HepG2 (cell line): ENCODE measurements around the gene EHD4. TPM values are rescaled to one million over a fixed set of nuclear protein-coding genes. Genes with fewer than 3 reads are reported as not detected.

Experiments
- ATAC-seq: fragments of 200-7000 bp; cut with Tn5 transposase; 3 replicates; pipeline ENCODE4 v1.9.1; 2020; ENCODE audit warnings: mild to moderate bottlenecking, moderate library complexity
- BruUV-seq: library from RNA; stranded (reverse); fragments of 400-500 nt; replicated peaks from 2 replicates; lab custom pipeline; 2021; lab: Mats Ljungman, UMichigan
- CTCF ChIA-PET: fragments of 300-600 bp; formaldehyde crosslinking; extraction: SDS; loops from one replicate; lab custom pipeline; 2021; ENCODE audit warnings: low total read pairs, inconsistent platforms, low intra/inter-chr PET ratio; lab: Yijun Ruan, JAX
- POLR2A ChIA-PET: fragments of 350-600 bp; sonication (Branson Sonifier 250); formaldehyde crosslinking; loops from one replicate; lab custom pipeline; 2020; ENCODE audit warnings: antibody characterized with exemption, inconsistent platforms; lab: Yijun Ruan, JAX
- DNase-seq: peaks from one replicate; pipeline ENCODE4 v3.0.0-alpha.2; 2015; ENCODE audit warnings: low spot score
- FAIRE-seq: peaks from 3 replicates; lab custom pipeline; 2011; peaks lifted over from hg19 to GRCh38; lab: Jason Lieb, UNC
- H2AFZ ChIP-seq: one replicate; pipeline ENCODE4 v1.6.1; 2011; ENCODE audit warnings: low read length, inconsistent platforms
- H3K27ac ChIP-seq: fragments of 300-600 bp; 3 replicates; pipeline ENCODE4 v1.8.0; 2011; ENCODE audit warnings: mixed run types, mild to moderate bottlenecking, mixed read lengths, low read length, inconsistent platforms; ENCODE audit not compliant: insufficient read depth; ENCODE audit errors: extremely low read length
- H3K27me3 ChIP-seq, 2 experiments: fragments of 200-600 bp in 1 of 2; 2 replicates in 1 of 2; 3 replicates in 1 of 2; pipeline versions ENCODE4 v1.6.0 to v1.8.0; 2011; ENCODE audit warnings: low read length in 2 of 2, mild to moderate bottlenecking in 2 of 2, moderate library complexity in 2 of 2, inconsistent platforms in 1 of 2; ENCODE audit not compliant: insufficient read depth in 2 of 2, control insufficient read depth in 1 of 2
- H3K36me3 ChIP-seq, 2 experiments: fragments of 200-600 bp in 1 of 2; replicated peaks in 1 of 2; 2 replicates in 1 of 2; 3 replicates in 1 of 2; pipeline versions ENCODE4 v1.5.1 to v1.8.0; 2011; ENCODE audit warnings: low read length in 2 of 2, inconsistent platforms in 1 of 2; ENCODE audit not compliant: insufficient read depth in 2 of 2, control insufficient read depth in 1 of 2
- H3K4me1 ChIP-seq: 2 replicates; pipeline ENCODE4 v1.5.1; 2012; ENCODE audit warnings: low read length, inconsistent platforms; ENCODE audit not compliant: insufficient read depth
- H3K4me2 ChIP-seq: 2 replicates; pipeline ENCODE4 v1.6.0; 2011; ENCODE audit warnings: low read depth, low read length, inconsistent platforms
- H3K4me3 ChIP-seq, 3 experiments: fragments of 200-600 bp in 1 of 3; sonication (generic), shearing (Covaris generic) in 1 of 3; replicated peaks in 1 of 3; 2 replicates each; pipeline ENCODE4 v1.5.1; 2011 to 2016; ENCODE audit warnings: low read length in 3 of 3, inconsistent platforms in 2 of 3, low read depth in 2 of 3, mild to moderate bottlenecking in 2 of 3, control low read depth in 1 of 3, mixed read lengths in 1 of 3; ENCODE audit not compliant: insufficient read depth in 1 of 3
- H3K79me2 ChIP-seq: one replicate; pipeline ENCODE4 v1.6.1; 2011; ENCODE audit warnings: low read length, inconsistent platforms; ENCODE audit not compliant: insufficient read depth
- H3K9ac ChIP-seq: 2 replicates; pipeline ENCODE4 v1.6.0; 2011; ENCODE audit warnings: mild to moderate bottlenecking, low read depth, low read length, inconsistent platforms; ENCODE audit not compliant: insufficient read depth
- H3K9me3 ChIP-seq: 2 replicates; pipeline ENCODE4 v1.5.1; 2012; ENCODE audit warnings: mild to moderate bottlenecking, low read length
- H4K20me1 ChIP-seq: 2 replicates; pipeline ENCODE4 v1.6.0; 2011; ENCODE audit warnings: inconsistent platforms, mild to moderate bottlenecking, low read length, moderate library complexity; ENCODE audit not compliant: insufficient read depth
- CEBPB ChIP-seq: IDR thresholded peaks from 2 replicates; pipeline ENCODE4 v1.6.1; 2011; ENCODE audit warnings: low read depth, low read length, improper control_type of control experiment, borderline replicate concordance
- KLF11 ChIP-seq: IDR thresholded peaks from 2 replicates; pipeline ENCODE4 v1.6.1; 2016; ENCODE audit warnings: missing compliant biosample characterization
- KLF12 ChIP-seq: sonication (generic); formaldehyde crosslinking; IDR thresholded peaks from 2 replicates; pipeline ENCODE4 v1.4.0; 2020; ENCODE audit warnings: missing genetic modification reagents, borderline replicate concordance
- MYNN ChIP-seq: sonication (generic); formaldehyde crosslinking; IDR thresholded peaks from 2 replicates; pipeline ENCODE4 v1.4.0; 2020; ENCODE audit warnings: mild to moderate bottlenecking, low read depth, missing genetic modification reagents
- PCBP1 ChIP-seq: fragments of 200-400 bp; formaldehyde crosslinking; IDR thresholded peaks from 2 replicates; pipeline ENCODE4 v1.6.1; 2017; ENCODE audit warnings: mild to moderate bottlenecking, low read depth, low read length, borderline replicate concordance
- PRPF4 ChIP-seq: fragments of 200-400 bp; formaldehyde crosslinking; IDR thresholded peaks from 2 replicates; pipeline ENCODE4 v1.6.1; 2016; ENCODE audit warnings: low read length, low read depth; ENCODE audit not compliant: poor library complexity, severe bottlenecking
- RCOR2 ChIP-seq: IDR thresholded peaks from 2 replicates; pipeline ENCODE4 v1.6.1; 2016; ENCODE audit warnings: missing biosample characterization, missing genetic modification reagents
- ZNF431 ChIP-seq: sonication (generic); formaldehyde crosslinking; IDR thresholded peaks from 2 replicates; pipeline ENCODE4 v1.9.0; 2022; ENCODE audit warnings: missing genetic modification reagents, low read depth, mild to moderate bottlenecking, borderline replicate concordance
- WGBS: methylation state at CpG from one replicate; pipeline ENCODE4 v1.1.6; 2017; ENCODE audit warnings: low lambda C conversion rate; 5-methylcytosine and 5-hydroxymethylcytosine counted together
- in situ Hi-C: cut with HindIII; loops from 2 replicates; pipeline ENCODE4 v1.10.0; 2017; ENCODE audit warnings: low pct_unique_long_range_greater_than_20kb; ENCODE audit not compliant: extremely low pct_ligation_motif_present
- intact Hi-C: fragments of 100-400 bp; cut with micrococcal nuclease; formaldehyde crosslinking; loops from one replicate; pipeline ENCODE4 v1.10.0; 2022; ENCODE audit not compliant: unreplicated experiment
- polyA plus RNA-seq, 8 experiments: library from polyadenylated mRNA; depleted of rRNA in 3 of 8; stranded (reverse) in 7 of 8; unstranded in 1 of 8; fragments of >200 nt; fragmentation: Illumina TruSeq in 4 of 8; extraction: Trizol in 4 of 8; gene quantifications; 2 replicates each; pipeline versions ENCODE4 v1.2.1 to v1.2.3, GENCODE V29; 2011 to 2016; ENCODE audit warnings: low read depth in 4 of 8, missing spikeins in 1 of 8, mixed read lengths in 1 of 8; ENCODE audit not compliant: insufficient read depth in 1 of 8
- total RNA-seq, 5 experiments: library from RNA; depleted of rRNA; stranded (reverse); fragments of >200 nt; fragmentation: Illumina TruSeq; extraction: Trizol; gene quantifications; 2 replicates each; pipeline ENCODE4 v1.2.3, GENCODE V29; 2016; ENCODE audit warnings: low read depth in 1 of 5
- TF ChIP-seq, protein P1 (sequence below): sonication (generic); formaldehyde crosslinking; IDR thresholded peaks from 2 replicates; pipeline ENCODE4 v1.5.0; 2020; ENCODE audit warnings: missing genetic modification reagents, mild to moderate bottlenecking, borderline replicate concordance
- TF ChIP-seq, protein P2 (sequence below): sonication (generic); formaldehyde crosslinking; conservative IDR thresholded peaks from 2 replicates; pipeline ENCODE4 v1.8.0; 2022; ENCODE audit warnings: missing genetic modification reagents

Gene EHD4
- total and polyA plus RNA-seq, 2 of the 13 experiments (the other 11 are each of a cell fraction or from before 2014, with no cell fraction given) = 3.1 to 4.8 TPM

DNA sequence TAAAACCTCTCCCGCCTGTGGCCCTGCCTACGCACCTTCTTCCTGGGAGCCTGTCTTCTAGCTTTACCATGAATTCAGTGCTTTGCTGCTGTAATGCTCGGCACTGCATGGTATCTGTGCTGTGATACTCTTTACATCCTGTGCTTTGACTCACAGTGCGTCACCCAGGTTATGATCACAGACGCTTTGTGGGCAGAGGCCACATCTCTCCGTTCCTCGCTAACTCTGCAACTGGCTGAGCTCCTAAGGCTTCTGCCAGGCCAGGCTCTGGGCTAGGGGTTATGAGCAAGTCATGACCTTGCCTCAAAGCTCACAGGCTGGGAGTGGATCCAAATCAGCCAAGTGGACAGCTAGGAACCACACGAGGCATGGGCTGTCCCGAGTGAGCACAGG lies 101.7 kb downstream of the EHD4 start (continued):
- TF ChIP-seq PCBP1 = no peak
- TF ChIP-seq MYNN = no peak
- no peak for TF ChIP-seq CEBPB
- TF ChIP-seq RCOR2 (CRISPR knock-in tag) = no peak
- no peak for TF ChIP-seq ZNF431 (CRISPR knock-in tag)

DNA sequence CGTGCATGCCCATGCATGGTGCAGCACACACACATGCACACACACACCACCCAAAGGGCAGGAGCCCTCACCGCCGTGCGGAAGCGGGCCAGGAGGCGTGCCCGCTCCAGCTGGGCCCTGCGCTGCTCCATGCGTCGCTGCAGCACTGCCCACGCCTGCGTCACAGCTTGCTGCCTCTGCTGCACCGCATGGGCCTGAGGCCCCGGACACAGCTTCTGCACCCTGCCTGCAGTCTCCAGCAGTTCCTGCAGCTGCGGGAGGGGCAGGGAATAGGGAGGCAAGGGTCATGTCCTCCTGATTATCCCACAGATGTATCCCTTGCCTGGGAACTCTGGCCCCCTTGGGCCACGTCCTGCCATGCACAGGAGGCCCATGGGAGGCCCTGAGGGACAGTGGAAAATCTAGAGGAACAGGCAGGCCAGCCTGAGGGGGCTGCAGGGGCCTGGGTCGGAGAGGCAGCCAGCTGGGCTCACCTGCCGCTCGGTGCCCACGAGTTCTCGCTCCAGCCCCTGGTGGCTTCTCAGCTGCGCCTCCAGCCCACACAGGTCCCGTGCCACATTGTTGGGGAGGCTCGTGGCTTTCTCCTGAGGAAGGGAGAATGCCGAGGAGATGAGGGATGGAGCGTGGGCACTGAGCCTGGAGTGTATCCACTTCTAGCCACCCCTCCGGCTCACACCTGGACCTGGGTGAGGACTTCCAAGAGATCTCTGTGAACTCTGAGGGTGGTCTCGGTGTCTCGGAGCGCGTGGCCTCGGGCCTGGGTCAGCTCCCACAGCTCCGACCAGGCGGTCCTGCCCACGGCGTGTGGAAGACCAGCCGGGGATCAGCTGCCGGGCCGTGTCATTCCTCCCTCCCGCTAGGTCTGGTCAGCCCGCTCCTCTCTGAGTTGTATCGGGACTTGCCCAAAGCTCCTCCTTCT lies 102.3 kb downstream of the EHD4 start:
- ChIA-PET CTCF (no interaction called here), POLR2A (no interaction called here)
- 47% methylated on average over 5 of the region's 42 CpGs for WGBS
- Histone ChIP-seq H3K4me1 (peaks cover 25% of the 10 kb centered on the region), H3K4me2 (no peak overlapping the region), H2AFZ (no peak overlapping the region), H3K36me3 (no peaks in the 10 kb centered on the region), H3K4me3 (no peak overlapping the region), H3K9ac (no peak overlapping the region), H4K20me1 (no peaks in the 10 kb centered on the region), H3K79me2 (no peaks in the 10 kb centered on the region), H3K9me3 (no peaks in the 10 kb centered on the region), H3K27ac (no peak overlapping the region), H3K27me3 (peaks cover 7 to 74% of the 10 kb centered on the region in 2 experiments; a peak in 4 of 5 replicates)
- ATAC-seq = no peak
- FAIRE-seq = no peak
- TF ChIP-seq PRPF4 (no peak), KLF11 (CRISPR knock-in tag) (no peak), KLF12 (CRISPR knock-in tag) (no peak)
- TF ChIP-seq, protein P1, sequence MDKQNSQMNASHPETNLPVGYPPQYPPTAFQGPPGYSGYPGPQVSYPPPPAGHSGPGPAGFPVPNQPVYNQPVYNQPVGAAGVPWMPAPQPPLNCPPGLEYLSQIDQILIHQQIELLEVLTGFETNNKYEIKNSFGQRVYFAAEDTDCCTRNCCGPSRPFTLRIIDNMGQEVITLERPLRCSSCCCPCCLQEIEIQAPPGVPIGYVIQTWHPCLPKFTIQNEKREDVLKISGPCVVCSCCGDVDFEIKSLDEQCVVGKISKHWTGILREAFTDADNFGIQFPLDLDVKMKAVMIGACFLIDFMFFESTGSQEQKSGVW (CRISPR knock-in tag) = 0 out of 2 replicates have a peak, but pooled peaks have one; percentile 20
- TF ChIP-seq, protein P2, sequence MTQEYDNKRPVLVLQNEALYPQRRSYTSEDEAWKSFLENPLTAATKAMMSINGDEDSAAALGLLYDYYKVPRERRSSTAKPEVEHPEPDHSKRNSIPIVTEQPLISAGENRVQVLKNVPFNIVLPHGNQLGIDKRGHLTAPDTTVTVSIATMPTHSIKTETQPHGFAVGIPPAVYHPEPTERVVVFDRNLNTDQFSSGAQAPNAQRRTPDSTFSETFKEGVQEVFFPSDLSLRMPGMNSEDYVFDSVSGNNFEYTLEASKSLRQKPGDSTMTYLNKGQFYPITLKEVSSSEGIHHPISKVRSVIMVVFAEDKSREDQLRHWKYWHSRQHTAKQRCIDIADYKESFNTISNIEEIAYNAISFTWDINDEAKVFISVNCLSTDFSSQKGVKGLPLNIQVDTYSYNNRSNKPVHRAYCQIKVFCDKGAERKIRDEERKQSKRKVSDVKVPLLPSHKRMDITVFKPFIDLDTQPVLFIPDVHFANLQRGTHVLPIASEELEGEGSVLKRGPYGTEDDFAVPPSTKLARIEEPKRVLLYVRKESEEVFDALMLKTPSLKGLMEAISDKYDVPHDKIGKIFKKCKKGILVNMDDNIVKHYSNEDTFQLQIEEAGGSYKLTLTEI (CRISPR knock-in tag) = no peak
- BruUV-seq = no TSS peak
- DNase-seq = no peak
- in situ Hi-C loops (no loop called here), intact Hi-C loops (no loop called here)
